GM21717 (cell line): Measurements from ENCODE around the gene MAP4K4.
A peak's percentile ranks its signal among the peaks of the same experiment; 100 is the strongest.

Experiments used
- ATAC-seq: cut with Tn5 transposase; IDR thresholded peaks from one replicate; pipeline ENCODE4 v1.9.1; 2021; ENCODE audit warnings: mild to moderate bottlenecking, moderate library complexity; ENCODE audit not compliant: unreplicated experiment

MAP4K4 gene

DNA sequence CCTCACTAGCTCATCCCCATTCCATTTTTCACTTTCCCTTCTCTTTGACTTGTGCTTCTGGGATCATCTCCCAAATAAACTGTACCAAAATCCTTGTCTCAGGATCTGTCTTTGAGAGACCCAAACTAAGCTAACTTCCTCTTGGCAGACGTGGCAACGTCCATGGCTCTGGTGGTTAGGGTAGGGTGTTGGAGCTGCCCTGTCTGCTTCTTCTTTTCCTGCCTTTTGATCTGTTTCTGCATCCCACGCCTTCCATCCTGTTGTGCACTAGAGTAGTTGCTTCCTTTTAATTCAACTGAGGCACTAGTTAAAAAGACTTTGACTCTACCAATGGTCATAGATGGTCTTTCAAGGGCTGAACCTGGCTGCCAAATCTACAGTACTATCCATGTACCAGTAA lies 5.5 kb upstream of the MAP4K4 start:
- ATAC-seq, result no peak

DNA sequence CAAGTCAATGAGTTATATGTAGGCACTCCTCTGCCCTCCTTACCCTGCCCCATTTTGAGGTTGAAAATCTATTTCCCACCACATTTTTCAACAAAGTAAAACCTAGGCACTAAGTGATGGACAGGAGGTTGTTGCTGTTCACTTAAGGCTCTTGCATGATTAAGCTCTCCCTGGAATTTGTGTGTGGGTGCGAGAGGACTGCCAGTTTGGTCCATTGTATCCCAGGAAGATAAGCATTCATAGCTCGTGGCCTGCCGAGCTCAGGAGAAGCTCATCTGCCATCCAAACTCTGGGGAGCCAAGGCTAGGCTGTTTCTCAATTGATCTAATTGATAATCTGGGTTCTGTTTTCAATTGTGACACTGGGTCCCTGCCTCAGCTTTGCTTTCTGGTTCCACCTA lies 4.7 kb upstream of the MAP4K4 start:
- ATAC-seq, result no peak

DNA sequence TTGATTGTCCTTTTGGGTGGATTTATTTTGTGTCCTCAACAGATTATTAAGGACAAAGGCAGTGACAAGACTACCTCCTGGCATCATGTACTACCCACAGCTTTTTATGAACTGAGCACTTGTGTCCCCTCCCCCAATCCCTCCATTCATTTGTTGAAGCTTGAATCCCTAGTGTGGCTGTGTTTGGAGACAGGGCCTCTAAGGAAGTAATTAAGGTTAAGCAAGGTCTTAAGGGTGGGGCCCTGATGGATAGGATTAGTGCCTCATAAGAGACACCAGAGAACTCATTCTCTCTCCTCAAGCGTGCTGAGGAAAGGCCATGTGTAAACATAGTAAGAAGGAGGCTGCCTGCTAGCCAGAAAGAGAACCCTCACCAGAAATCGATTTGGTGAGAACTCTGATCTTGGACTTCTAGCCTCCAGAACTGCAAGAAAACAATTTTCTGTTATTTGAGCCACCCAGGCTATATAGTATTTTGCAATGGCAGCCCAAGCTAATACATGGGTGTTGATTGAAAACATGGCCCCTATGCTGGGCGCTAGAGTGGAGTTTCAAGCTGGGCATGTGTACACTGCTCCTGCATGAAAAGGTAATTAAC lies 3.4 kb upstream of the MAP4K4 start:
- ATAC-seq, result no peak

DNA sequence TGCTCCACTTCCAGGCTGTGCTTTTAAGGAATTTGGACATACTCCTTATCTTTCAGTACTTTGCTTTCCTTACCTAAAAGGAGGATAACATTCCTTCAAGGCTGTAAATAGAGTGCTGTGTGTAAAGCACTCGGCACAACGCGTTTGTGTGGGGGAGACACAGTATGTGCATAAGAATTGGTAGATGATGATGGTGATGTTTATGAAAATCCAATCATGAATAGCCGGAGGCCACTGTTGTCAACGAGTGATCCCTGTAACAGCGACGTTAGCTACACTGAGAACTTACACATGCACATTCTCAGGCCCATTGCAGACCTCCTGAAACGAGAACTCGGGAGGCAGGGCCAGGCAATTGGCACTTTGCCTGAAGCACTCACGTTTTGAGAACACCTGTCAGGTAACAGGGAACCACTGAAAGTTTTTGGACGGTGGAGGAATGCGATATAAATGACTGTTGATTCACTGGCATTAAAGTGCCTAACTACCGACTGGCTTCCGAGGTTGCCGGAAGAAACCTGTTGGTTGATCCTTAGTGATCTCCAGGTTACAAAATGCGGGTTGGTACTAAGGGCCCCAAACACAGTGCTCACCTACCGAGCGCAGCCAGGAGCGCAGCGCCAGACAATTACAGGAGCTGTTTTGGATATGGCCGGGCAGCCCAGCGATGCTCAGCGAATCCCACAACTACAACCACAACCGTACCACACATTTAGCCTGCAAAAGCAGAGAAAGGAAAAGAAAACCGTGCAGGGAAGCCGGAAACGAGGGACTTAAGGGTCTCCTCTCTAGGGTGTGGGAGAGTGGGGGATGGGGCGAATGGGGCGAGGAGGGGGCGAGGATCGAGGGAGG lies 1.0 kb upstream of the MAP4K4 start:
- ATAC-seq, result no peak

DNA sequence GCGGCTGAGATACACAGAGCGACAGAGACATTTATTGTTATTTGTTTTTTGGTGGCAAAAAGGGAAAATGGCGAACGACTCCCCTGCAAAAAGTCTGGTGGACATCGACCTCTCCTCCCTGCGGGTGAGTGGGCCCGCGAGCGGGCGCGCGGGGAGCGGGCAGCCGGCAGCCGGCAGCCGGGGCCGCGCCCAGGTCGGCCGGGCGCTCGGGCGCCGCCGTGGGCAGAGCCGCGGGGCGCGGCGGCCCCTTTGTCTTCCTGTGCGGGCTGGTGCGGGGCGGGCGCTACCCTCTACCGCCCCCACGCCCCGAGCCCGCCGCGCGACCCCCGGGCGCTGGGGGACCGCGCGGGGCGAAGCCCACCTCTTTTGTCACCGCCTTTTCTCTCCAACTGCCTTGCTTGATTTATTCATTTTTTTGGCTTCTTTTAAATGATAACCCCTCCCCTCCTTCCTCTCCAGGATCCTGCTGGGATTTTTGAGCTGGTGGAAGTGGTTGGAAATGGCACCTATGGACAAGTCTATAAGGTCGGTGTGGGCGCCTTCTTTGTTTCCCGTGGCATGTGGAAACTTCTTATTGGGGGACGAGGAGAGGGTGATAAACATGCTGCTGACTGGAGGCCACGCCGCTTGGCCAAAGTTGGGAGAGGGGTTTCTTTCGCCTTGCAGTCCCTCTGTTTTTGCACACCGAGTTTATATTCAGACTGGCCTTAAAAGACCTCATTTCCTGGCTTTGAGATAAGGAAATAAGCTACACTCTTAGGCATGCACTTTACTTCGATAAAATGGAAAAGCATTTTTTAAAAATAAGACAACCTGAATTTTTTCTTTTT lies 722 bp downstream of the MAP4K4 start:
- no peak for ATAC-seq

DNA sequence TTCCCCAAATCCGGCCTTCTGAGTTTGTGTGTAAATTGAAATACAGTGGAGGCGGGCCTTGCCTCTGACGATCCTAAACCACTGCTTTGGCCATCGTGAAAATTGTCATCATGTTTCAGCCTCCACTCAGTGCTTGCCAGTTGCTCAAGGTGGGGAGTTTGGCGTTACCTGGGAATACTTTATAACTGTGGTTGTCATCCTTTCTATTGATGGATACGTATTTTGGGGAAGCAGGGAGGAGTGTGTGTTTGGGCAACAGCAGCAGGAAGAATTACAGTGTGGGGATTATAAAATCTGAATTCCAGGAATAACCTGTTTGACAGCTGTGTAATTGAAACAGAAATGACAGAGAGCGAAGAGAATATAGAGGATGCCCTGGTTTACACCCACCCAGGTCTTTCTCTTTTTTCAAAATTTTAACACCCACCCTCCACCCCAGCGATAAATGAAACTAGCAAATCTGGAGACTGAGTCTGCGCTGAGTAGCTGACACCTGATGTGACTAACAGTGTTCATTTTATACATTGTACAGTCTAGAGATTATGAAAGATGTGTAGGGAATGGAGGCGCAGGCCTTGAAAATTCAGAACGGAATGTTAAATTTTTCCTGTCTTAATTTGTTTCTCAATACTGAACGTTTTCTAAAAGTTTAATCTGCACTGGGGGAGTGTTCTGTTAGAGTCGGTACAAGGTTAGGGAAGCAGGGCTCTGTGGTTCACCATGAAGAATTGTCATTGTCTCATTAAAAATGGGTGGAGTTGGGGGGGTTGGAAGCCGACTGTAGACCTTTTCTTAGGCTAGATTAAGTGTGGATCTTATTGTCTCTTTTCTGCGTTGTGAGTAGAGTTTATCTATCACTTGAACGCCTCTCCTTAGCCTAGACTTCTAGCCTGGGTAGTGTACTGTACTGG lies 1.6 kb downstream of the MAP4K4 start:
- ATAC-seq, result no peak

DNA sequence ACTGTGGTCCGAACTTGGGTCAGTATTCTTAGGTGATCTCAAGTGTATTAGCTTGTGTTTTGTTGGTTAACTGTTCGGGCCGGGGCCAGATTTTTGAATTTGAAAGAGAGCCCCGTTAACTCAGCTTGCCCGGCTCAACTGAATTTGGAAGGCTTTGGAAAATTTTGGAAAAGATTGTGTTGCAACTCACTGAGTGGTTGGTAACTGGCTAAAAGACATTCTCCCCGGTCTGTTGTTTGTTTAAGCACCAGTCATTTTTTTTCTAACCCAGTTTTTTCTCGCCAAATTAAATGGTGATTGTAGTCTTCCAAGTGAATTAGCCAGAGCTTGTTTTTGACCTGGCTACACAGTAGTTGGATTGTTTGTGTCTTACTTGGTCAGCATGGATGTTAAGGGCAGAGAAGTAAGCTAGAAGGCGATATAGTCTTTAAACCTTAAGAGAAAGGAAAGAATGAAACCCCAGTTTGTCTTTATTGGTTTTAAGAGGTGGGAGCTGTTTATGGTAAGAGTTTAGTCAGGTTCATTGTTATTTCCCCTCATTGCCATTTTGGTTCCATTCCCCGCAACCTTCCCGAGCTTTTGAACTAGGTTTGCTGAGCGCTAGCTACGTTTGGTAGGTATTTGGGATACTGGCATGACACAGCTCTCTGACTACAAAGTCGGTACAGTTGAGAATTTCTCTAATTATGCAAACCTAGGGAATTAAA lies 2.4 kb downstream of the MAP4K4 start:
- ATAC-seq, result no peak

DNA sequence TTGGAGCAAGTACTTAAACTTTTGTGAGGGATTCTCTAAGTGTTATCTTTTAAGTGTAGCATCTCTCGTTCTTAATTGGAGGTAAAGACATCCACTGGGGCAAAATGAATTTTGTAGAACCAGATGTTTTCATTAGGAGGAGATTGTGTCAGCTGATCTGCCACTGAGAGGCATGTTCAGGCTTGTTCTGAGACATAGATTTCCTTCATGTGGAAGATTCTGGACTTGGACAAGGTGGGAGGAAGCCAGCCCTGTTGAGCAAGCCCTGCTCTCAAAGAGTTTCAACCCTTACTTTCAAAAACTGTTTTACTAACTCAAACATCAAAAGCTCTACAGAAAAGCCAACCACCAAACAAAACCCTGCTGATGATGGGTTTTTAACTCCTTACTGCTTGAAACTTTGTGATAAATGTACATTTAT lies 6.5 kb downstream of the MAP4K4 start:
- ATAC-seq, result no peak

DNA sequence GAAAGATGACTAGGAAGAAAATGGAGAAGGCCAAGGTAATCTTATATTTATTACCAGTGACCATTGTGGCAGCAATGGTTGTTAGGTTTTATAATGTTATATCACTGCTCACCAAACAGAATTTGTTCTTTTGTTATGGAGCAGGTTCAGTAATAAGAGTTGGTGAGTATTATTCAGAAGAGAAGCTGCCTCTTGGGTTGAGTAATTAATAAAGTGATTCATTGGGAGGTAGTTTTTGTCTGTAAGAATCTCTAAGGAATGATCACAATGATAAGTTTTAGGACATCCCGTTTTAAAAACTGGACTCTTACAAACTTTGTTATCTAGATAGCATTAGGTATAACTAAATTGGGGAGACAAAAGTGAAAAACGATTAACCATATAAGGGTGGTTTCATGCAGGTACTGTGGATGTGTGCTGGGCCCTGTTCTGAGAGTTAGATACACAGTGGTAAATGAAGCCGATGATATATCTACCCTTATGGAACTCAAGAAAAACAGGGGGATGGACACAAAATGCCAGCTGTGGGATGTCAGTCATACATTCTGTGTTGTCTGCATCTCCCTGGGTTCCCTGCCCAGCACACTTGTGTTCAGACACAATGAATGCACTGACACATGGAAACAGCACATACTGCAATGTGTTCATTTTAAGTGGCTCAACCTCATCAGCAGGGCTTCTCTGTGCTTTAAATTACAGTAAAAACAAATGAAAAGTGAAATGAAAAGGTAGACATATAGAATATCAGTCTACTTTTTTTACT lies 7.5 kb downstream of the MAP4K4 start:
- no peak for ATAC-seq

DNA sequence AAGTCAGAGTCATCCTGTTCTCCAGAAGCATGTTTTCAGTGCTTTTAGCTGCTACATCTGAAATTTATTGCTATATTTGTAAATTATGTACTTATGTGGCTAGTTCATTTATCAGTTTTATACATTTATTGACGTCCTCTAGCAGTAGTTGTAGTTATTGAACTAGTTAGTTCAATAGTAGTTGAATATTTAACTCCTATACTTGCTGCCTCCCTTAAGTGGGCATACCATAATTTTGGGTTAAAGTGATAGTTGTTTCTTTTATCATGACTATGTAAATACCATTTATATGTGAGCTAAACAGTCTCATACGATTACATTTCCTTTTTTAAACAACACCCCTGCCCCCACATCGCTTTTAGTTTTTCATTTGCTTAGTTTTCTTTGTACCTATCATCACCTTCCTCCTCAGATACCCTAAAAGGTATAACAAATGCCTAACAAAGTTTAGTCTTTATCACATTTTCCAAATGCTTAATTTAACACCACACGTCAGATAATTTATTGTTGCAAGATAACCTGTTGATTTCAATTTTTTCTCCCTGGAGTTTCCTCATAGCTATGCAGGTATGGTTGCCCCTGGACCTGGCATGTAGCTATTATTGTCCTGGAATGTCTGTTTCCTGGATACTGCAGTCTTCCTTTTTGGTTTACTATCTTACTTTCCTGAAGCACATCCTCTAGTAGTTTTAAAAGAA lies 8.8 kb downstream of the MAP4K4 start:
- no peak for ATAC-seq

DNA sequence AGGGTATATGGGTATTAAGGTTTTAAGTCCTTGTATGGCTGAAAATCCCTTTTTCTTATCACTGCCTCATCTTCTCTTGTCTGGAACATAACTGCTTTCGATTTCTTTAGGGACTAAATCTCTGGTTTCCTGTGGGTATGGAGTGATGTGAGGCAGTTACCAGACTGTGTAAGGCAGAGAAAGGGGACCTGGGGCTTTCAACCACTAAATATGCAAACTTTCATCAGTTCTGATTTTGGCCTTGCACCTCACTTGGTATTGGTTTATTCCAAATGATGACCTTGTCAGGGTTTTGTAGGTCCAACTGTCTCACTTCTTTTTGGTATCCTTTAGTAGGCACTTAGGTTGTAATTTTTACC lies 9.3 kb downstream of the MAP4K4 start:
- ATAC-seq, result peak; percentile 66

DNA sequence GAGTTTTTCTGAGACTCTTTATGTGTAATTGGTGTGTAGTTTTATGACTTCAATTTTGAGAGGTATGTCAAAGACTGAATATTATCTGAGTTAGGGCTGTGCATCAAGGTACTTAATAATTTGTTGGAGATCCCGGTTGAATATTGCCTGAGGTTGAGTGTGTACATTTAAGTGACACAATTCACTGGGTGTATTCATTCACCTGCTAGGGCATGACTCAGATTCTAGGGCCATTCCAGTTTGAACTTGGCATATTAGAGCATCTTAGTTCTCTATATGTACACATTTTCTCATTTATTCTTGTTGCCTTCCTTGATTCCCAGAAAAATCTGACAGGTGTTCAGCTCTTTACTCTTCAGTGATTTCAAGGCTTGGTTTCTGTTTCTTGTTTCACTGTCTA lies 12.5 kb downstream of the MAP4K4 start:
- ATAC-seq, result no peak

DNA sequence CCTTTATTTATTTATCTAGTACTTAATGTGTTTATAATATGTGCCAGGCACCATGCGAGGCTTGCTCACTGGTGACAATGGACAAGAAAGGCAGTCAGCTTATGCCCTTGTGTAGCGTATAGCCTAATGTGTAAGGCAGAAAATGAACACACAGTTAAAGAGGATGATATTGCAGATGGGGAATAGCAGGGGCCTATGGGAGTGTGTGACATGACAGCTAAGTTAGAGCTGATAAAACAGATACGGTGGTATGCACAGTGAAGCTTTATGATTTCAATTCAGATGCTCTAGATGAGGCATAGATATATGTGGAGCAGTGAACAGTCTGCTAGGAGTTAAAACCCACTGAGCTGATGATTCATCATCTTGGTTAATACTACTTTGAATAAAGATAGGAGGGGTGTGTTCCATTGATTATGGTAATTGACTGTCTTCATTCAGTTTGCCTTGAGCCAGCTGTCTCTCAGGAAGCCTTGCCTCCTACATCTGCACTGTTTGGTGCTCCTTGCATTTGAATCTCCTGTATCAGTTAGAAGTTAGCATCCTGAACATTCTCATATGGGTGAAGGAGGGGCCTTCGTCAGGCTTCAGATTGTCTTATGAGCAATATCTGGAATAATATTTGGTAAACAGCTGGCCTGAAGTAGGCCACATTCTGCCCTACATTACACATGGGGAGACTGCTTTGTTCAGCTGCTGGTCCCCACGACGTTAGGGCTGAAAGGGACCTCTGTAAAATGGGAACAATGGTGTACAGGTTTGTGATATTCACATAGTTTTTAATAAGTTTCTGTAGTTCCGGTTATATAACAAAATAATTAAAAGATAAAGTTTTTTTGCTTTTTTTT lies 13.2 kb downstream of the MAP4K4 start:
- ATAC-seq, result no peak

DNA sequence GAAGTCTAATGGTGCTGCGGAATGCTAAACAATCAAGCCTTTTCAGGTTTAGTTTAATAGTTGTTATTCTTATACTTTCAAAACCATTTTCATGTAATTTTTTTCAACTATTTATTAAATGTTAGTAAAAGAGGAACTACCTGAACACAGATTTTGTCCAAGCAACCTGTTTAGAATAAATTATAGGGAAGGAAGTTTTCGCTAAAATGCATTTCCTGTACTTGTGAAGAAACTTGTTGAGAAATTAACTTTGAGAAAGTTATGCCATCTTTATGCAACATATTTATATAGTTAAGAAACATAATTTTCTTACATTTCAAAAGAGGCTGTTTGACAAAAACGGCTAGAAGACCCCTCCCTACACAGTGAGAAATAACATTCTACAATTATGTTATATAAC lies 16.6 kb downstream of the MAP4K4 start:
- ATAC-seq, result no peak

DNA sequence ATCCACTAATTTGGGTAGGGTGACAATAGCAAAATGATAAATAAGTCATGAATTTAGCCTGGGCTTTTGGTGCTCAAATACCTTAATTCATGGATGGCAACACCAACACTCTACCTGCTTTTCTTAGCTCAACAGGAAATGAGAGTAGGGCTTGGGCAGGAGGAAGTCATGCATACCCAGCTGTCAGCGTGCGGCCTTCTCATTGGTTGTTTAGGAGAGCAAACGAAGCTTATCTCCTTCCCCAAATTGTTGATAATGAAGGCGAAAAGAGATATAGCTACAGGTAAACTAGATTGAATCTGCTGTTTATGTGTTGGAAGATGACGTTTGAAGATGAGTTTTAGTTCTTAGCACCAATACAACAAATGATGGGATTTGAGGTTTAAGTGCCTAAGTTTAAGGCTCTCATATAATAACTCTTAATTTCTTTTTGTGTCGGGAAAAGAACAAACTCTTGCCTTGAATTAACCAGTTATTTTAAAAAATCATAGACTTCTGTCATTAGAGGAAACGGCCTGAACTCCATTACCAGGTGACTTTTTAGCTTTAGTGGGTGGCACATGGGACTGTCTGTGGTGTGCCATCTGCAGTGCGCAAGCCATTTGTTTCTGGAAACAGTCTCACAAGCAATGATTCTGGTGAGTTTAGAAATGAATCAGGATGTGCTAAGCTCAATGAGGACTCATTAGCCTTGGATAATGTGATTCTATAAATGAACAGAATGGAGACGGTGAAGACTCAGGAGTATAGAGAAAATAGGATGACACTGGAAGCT lies 19.8 kb downstream of the MAP4K4 start:
- ATAC-seq, result peak; percentile 78

DNA sequence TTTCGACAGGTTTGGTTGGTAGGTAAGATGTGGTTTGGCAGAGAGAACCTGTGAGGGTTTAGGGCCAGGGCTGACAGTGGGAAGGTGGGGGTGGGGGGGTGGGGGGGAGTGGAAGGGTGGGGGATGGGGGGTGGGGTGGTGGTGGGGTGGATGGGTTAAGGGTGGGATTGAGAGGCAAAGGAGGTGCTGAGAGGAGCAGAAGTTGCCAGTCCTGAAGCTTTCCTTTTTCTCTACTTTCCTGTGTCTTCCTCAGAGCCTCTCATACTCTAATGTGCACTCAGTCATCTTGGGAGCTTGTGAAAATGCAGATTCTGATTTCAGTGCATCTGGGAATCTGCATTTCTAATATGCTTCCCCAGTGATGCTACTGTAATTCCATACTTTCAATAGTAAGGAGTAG lies 21.0 kb downstream of the MAP4K4 start:
- ATAC-seq, result no peak

DNA sequence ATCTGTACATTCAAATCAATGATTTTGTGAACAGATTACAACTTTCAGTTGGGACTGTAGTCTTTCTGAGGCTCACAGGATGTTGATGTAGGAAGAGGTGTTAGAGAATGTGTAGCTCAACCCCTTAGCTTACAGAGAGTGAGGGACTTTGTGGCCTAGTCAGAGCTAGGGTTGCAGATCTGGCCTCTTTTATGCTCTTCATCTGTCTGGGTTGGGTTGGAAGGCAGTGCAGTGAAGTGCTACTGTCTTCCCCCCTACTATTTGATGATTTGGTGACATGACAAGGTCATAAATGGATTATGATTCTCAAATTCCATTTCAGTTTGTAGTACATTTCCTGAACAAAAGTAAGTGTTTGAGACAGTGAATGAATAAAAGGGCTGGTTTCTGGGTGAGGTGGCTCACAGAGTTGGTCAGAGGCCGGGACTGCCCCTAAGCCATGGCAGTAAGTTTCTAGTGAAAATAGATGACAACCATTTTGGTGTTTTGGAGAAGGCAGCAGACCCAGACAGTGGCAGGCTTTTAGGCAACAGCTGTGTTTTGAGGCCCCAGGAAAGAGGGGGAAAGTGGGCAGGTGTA lies 21.6 kb downstream of the MAP4K4 start:
- no peak for ATAC-seq
